NCI-H69 (cell line): ENCODE data around the gene CERS3.
A peak's percentile ranks its signal among the peaks of the same experiment; 100 is the strongest.
"Not testable (repeated sequence)": the region's sequence is repeated elsewhere in the genome, so short reads cannot be mapped to it uniquely, and the experiment has no call there.

ENCODE experiments used
- DNase-seq: peaks from one replicate; lab custom pipeline; 2025; lab: John Stamatoyannopoulos, UW

CERS3 gene

DNA sequence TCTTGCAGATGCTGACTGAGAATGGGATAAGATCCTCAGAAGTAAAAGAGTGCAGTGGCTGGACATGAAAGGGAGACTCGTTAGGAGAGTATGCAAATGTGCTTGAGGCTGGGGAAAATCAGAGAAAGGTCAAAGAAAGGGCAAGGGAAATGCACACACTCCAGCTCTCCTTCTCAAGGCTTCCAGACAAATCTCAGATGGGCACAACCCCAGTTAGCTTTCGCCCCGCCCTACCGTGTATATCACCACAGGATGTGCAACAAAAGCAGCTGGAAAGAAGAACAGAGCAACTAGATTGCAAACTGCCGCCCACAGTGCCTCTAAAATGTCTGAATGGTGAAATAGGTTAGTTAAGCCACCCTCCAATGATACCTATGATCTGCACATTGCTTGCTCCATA lies 63.9 kb downstream of the CERS3 start:
- no peak for DNase-seq

DNA sequence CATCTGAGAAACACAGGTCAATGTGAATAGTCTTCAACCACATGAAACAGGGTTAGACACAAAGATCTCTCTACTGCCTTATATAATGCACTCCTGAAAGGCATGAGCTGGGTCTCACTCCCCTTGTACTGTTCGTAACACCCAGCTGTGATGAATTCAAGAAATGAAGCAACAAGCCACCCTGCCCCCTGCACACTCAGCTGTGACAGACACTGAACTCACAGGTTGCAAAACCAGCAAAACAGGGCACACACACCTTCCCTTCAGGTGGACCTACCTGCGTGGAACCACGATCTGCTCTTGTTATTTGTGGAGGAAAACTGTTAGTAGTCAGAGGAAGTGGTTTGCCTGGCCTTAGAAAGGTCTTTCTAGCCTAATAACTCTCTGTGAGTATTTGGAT lies 64.5 kb downstream of the CERS3 start:
- DNase-seq, result no peak

DNA sequence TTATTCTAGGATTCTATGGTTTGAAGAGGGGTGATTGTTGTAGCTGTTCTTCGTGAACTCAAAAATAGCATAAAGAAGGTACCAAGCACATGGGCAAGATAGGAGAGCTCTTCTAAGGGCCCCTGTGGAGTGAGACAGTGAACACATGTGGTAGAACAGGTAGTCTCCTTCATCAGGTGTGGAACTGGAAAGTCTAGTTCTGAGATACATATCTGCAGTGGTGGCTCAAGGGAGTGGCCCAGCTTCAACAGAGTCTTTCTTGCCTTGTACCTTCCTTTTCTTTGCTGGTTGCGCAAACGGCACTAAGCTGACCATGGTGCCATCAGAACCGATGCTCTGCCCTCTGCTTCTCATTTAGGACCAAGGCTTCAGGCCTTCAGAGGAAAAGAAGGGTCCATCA lies 65.2 kb downstream of the CERS3 start:
- no peak for DNase-seq

DNA sequence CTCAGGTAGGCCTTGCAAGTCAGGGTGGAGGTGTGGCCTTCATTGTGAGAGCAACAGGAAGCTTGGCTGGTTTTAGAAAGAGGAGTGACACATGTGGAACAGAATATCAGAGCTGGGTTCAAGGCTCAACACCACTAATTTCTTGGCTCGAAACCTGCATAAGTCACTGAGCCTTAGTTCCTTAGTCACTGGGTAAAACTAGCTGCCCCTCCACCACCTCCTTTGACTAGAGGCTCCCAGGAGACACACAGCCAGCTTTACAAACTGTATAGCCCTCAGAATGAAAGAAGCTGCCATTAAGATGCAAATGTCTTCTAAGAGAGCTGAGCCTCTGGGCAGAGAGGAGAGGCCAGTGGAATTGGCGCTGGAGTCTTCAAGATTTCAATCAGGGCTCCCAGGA lies 67.7 kb downstream of the CERS3 start:
- DNase-seq, result no peak

DNA sequence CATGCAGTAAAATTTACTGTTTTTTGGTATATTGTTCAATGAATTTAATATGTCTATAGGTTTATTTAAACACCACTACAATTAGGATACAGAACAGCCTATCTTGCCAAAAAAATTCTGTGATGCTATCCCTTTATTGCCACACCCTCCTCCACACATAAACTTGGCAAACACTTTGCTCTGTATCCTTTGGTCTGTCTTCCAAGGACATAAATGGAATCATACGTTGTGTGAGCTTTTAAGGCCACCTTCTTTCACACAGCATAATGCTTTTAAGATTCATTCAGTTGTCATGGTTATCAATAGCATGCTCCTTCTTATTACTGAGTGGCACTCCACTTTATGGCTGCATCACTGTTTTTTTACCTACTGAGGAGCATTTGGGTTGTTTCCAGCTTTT lies 71.5 kb downstream of the CERS3 start:
- no peak for DNase-seq

DNA sequence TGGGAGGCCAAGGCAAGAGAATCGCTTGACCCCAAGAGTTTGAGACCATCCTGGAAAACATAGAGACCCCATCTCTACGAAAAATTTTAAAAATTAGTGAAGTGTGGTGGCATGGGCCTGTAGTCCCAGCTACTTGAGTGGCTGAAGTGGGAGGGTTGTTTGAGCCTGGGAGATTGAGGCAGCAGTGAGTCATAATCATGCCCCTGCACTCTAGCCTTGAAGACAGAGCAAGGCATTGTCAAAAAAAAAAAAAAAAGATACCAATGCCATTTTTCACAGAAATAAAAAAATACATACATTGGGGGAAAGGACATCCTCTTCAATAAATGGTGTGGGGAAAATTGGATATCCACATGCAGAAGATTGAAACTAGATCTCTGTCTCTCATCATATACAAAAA lies 74.6 kb downstream of the CERS3 start:
- DNase-seq, result no peak

DNA sequence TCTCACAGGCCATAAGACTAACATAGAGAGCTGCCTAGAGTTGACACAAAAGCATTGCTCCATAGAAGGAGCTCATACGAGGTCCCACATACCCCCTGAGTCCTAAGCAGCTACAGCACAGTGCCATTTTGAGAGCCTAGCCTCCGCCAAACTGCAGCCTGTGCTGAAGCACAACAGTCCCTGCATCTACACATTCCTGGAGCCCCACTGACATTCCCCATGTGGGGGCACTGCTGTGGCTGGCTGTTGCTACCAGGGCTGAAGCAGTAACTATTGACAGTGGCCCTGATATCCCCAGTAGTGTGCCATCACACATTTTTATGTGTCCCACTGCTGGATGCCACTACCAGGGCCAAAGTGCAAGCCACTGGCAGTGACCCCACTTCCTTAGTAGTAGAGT lies 80.3 kb downstream of the CERS3 start:
- no peak for DNase-seq

DNA sequence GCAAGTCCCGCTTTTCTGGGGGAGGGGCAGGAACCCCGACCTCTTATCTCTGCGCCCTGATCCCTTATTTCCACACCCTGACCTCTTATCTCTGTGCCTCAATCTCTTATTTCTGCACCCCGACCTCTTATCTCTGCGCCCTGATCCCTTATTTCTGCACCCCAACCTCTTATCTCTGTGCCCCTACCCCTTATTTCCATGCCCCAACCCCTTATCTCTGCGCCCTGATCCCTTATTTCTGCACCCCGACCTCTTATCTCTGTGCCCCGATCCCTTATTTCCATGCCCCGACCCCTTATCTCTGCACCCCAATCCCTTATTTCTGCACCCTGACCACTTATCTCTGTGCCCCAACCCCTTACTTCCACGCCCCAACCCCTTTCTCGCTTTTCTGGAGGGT lies 87.7 kb downstream of the CERS3 start:
- not testable (repeated sequence) for DNase-seq

DNA sequence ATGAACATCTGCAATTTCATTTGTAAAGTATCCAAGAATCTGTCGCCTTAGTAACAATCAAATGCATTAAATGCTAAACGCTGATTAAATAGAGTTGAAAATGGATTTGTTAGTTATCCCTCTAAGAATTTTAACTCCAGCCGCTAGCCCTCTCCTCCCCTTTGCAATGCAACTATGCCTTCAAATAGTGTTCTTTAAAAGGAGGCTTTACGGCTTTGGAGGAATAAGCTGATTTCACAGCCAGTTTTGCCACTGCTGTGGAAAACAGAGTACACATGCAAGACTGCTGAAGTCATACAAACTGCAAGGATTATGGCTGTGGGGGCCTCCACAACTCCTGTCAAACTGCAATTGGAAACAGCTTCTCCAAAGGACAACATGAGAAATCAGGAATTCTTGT lies 89.2 kb downstream of the CERS3 start:
- DNase-seq, result no peak

DNA sequence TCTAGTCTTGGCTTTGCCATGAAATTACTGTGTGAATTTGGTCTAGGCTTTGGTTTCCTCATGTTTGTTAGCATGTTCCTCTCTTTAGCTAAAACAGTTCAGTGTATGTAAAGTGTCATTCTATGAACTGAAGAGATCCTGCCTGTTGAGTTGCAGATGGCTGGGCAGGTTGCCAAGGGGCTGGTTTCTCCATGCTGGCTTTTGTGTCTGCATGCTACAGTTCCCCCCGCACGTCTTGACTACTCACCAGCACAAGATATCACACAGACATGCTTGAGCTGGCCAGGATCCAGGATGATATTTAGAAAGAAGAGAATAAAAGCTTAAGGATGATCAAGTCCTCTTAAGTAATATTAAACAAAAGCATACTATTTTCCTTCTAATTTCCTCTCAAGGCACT lies 90.2 kb downstream of the CERS3 start:
- DNase-seq, result peak; percentile 40

DNA sequence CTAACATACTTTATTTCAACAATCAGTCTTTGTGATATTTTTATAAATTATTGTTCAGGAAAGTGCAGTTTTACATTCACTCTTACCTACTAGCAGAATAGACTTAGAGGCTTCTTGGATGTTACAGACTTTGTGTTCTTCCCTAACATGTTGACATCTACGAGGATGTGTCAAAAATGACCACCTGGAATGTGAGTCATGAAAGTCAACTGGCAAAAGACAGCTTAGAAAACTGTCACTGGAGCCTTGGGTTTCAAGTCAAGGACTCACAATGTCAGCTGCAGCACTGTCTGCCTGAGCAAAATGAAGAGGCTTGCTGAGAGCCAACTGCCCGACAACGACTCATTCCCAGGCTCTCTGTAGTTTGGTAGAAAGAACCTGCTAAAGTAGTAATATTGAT lies 91.5 kb downstream of the CERS3 start:
- DNase-seq, result no peak

DNA sequence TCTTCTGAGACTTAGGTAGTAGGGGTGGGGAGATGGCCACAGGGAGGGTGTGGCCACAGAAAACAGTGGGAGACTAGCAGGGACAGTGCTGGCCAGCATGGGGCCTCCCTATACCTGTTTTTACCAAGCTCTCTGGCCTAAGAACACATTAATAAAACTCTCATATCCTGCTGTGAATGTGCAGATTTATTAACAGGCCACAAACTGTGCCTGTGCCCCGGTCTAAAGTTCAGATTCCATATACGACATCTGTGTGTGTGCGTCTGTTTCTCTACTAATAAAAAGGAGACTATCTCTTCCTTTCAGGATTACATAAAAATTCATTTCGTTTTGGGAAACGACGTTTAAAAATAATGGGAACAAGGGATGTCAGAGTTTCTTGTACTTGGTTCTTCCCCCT lies 94.2 kb downstream of the CERS3 start:
- DNase-seq, result no peak

DNA sequence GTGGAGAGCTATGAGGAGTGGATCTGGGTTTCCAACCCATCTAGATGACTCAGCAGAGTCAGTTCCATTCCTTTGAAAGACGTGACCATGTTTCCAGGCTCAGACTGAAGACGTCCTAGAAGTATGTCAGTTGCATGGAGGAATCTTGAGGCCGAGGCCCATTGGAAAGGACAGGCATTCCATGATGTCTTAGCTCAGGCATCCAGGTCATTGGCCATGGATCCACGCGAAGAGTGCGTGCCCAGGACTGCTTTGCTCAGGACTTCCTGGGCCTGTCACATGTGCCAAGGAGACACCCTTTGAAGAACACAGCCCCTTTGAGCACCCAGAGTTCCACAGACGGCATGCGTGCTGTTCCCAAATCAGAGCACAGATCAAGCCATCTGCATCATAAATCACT lies 94.7 kb downstream of the CERS3 start:
- no peak for DNase-seq

DNA sequence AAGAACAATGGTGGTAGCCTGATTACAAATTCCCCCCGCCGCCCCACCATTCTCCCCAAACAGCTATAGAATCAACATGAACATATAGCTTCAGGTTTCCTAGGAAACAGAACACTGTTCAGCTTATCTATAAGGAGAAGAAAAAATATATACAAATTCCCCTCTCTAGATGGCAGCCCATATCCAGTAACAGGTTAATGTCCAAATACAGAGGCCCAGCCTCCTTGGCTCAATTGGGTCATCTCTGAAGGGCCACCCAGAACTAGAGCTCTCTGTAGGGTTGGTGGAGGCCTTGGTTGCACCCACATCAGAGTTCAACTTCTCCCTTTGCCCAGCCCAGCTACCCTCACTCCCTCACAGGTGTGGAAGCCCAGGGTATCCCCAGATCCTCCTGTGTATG lies 95.4 kb downstream of the CERS3 start:
- DNase-seq, result no peak

DNA sequence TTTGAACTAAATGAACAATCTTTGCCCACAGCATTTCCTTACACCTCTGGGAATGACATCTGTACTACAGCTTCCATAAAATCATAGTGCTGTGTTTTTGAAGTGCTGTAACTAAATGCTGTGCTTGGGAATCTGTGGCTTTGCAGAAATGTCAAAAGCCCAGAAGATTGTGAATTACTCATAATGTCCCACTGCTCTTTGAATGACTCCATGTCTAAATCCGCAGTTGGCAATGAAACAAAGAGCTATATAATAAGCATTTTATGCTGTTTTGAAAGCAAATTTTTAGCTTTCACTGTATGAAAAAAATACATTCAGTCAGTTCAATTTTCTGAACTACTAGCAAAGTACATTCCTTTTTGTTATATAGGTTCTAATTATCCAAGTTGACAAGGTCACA lies 98.3 kb downstream of the CERS3 start:
- DNase-seq, result no peak

DNA sequence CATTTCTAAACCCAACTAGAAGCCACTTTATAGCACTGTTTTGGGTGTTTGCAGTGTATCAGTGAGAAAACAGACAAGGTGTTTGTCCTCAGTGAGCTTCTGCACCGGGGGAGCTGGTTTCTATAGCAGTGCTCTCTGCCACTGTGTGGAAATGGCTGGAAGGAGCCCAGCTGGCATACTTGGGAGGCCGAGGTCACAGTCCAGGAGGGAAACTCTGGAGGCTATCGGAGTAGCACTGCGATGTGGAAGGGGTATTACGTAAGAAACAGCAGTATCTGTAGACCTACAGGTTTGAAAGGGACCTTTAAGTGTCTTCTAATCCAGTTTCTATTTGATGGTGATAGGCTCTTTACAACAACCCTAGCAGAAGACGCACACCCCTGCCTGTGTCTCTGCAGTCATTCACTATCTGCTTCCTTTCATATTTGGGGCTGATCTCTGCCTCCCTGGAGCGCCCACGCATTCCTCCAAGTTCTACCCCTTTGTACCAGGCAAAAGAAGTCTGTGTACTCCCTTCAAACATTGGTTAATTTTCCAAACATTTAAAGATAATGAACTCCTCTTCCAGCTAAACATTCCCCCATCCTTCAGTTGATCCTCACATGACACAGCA lies 99.5 kb downstream of the CERS3 start:
- no peak for DNase-seq

DNA sequence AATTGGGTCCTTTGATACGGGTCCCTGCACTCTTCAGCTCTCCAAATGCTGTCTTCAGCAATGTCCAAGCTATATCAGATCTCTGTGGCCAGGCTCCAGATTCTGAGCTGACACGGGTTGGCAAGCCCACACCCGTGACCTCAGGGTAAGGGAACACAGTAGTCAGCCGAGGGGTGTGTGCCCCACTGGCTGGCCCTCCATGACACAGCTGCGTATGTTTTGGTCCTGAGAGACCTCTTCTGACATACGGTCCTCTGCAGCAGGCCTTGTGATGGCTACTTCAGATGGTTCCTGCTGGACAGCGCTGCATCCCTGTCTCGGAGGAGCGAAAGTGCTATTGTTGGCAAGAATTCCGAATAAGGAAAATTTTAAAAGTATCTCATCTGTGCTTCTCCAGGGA lies 101.8 kb downstream of the CERS3 start:
- DNase-seq, result no peak

DNA sequence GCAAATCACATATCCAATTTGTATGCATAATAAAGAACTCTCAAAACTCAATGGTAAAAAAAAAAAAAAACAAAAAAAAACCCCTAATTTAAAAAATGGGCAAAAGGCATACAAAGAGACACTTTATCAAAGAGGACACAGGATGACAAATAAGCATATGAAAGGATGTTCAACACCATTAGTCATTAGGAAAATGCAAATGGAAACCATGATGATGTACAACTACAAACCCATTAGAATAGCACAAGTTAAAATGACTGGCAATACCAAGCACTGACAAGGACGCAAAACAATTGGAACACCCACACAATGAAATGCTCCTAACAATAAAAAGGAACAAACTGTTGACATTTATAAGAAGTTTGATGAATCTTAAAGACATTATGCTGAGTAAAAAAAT lies 123.6 kb downstream of the CERS3 start:
- DNase-seq, result no peak

DNA sequence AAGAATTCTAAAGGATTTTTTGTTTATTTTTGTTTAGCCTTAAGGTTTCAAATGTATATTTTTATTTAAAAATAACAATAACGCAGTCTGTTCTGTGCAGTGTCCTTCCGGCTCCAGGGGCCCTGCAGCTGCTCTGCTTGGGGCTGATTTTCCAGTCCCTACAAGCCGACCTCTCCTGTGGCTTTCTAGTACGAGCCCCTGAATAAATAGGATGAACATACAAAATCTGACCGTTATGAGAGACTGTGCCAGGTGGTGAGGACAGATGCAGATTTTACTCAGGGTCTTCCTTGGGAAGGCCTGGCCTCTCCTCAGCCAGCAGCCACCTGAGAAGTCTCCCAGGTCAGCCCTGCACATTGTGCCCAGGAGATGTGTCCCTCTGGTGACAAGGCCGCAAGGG lies 127.8 kb downstream of the CERS3 start:
- no peak for DNase-seq

DNA sequence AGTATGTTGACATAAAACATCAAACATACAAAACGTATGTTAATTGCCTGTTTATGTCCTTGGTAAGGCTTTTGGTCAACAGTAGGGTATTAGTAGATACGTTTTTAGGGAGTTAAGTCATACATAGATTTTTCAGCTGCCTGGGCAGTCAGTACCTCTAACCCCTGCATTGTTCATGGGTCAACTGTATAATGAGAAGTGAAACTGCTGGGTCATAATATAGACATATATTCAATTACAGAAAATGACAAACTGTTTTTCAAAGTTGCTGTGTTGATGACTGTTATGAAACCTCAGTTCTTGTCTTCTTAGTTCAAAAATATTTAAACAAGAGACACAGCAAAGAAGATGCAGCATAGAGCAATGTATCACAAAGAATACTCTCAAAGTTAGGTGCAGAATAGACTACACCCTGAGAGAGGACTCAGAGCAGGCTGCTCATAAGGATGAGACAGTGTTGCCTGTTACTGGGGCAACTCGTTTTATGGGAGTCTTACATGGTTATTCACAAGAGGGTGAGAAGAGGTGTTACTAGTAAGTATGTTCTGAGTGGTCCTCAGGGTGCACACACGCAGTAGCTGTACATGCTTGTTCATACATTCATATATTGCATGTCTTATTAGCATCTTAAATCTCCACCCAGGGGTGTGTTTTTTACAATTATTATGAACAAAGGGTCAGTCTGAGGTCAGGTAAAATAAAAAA lies 133.9 kb downstream of the CERS3 start:
- no peak for DNase-seq

DNA sequence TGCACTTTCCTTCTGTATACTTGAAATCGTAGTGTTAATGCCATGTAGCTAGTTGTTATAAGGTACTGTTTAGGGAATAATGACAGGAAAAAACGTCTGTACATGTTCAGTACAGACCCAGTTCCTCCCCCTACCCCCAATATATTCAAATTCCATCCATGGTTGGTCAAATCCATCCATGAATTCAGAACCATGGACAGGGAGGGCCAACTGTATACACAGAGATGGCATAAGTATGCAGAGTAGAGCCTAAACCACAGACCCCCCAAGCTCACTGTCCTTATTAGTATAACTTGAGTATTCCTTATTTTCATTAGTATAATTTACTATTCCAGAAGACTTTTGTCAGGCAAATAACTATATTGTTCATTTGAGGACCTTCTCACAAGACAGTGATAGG lies 135.7 kb downstream of the CERS3 start:
- DNase-seq, result no peak

DNA sequence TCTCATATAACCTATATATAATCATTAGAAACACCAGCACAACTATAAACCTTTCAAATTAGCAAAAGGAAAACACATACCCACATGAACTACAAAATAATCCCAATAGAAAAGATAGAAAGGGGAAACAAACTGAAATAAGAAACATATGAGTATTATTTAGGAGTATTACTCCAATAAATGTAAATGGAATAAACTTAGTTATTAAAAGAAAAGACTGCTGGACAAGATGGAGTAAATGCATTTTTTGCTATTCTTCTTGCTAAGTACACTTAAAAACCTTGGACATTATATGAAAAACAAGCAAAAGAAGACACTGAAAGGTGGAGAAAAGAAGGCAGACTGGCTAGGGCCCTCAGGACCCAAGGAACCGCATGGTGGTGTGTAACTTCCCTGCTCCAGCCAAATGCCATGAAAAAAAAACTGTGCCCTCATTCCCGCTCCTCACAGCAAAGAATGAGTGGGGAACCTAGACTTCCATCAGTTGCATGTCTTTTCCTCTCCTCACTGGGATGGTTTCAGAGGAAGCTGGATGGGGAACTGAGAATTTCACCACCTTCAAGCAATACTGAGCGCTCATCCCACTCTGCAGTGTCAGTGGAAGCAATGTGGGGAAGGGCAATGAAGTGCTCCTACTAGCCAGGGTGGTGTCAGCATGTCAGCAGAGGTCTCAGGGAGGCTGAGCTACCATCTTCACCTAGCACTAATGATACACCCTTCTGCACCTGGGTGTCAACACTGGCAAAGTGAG lies 143.3 kb downstream of the CERS3 start:
- no peak for DNase-seq

DNA sequence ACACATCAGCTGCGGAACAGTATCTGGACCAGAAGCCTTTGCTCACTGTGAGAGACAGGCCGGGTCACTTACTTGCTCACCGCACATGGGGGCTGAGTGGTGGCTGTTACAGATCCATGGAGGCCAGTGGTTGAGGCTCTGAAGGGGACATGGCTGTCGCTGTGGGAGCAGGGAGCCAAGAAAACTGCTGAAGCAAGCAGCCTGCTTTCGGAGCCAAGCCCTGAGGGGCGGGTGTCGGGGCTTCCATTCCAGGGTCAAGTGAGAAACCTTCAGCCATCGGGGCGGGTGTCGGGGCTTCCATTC lies 144.7 kb downstream of the CERS3 start:
- no peak for DNase-seq
